IPS-20b (cell line): ENCODE measurements around the gene ZFYVE9.

Experiments used
- H3K27ac ChIP-seq: one replicate; pipeline ENCODE4 v1.5.1; 2013; ENCODE audit warnings: low read length
- H3K27me3 ChIP-seq: 2 replicates; pipeline ENCODE4 v1.6.1; 2013; ENCODE audit warnings: mild to moderate bottlenecking, low read length, inconsistent platforms; ENCODE audit not compliant: insufficient read depth
- H3K36me3 ChIP-seq: 2 replicates; pipeline ENCODE4 v1.6.1; 2013; ENCODE audit warnings: low read depth, mild to moderate bottlenecking, inconsistent platforms, low read length, moderate library complexity; ENCODE audit not compliant: insufficient read depth
- H3K4me1 ChIP-seq: 2 replicates; pipeline ENCODE4 v1.6.1; 2013; ENCODE audit warnings: mild to moderate bottlenecking, control low read depth, inconsistent platforms, low read length, moderate library complexity; ENCODE audit not compliant: insufficient read depth
- H3K4me3 ChIP-seq: 2 replicates; pipeline ENCODE4 v1.5.1; 2013; ENCODE audit warnings: mild to moderate bottlenecking, low read length, inconsistent platforms
- H3K9ac ChIP-seq: 2 replicates; pipeline ENCODE4 v1.6.1; 2013; ENCODE audit warnings: low read depth, mild to moderate bottlenecking, inconsistent platforms, low read length, moderate library complexity
- H3K9me3 ChIP-seq: 2 replicates; pipeline ENCODE4 v1.6.1; 2013; ENCODE audit warnings: mild to moderate bottlenecking, low read depth, low read length, inconsistent platforms; ENCODE audit not compliant: insufficient read depth

The ZFYVE9 gene

DNA sequence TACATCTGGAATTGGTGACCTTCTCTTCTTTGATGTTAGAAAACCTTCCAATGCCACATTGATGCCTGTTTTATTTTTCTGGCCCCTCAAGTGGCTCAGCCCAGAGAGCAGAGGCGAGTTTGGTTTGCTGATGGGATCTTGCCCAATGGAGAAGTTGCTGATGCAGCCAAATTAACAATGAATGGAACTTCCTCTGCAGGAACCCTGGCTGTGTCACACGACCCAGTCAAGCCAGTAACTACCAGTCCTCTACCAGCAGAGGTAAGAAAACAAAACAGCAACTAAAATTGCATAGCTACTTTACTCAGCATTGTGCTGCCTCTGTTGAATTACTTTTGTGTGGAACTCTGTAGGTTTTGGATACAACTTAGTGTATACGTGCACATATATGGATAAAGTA, 126.5 kb downstream of the ZFYVE9 start:
- Histone ChIP-seq H3K27me3 (no peaks in the 10 kb centered on the region), H3K9ac (no peak overlapping the region; the same call in 1 of the 2 replicates), H3K4me3 (no peak overlapping the region), H3K36me3 (no peaks in the 10 kb centered on the region), H3K9me3 (no peaks in the 10 kb centered on the region), H3K4me1 (peaks cover 4% of the 10 kb centered on the region; the same call in 1 of the 2 replicates), H3K27ac (no peak overlapping the region)

DNA sequence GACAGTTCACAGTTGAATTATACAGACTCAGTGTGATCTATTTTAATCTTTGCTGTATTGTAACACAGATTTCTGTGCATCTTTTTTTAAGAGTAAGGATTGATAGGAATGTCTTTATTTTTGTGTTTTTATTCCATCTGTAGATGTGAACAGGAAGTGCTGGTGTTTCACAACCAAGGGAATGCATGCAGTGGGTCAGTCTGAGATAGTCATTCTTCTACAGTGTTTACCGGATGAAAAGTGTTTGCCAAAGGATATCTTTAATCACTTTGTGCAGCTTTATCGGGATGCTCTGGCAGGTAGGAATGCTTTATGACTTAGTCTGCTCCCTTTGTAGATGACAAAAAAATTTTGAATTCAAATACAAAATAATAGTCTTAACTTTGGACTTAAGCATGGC, 139.6 kb downstream of the ZFYVE9 start:
- H3K4me1 ChIP-seq = peaks cover 6% of the 10 kb centered on the region; the same call in 1 of the 2 replicates
- H3K27me3 ChIP-seq = no peaks in the 10 kb centered on the region
- no peak overlapping the region for H3K27ac ChIP-seq
- H3K4me3 ChIP-seq = no peak overlapping the region
- no peak overlapping the region for H3K9ac ChIP-seq
- no peaks in the 10 kb centered on the region for H3K9me3 ChIP-seq
- no peaks in the 10 kb centered on the region for H3K36me3 ChIP-seq

DNA sequence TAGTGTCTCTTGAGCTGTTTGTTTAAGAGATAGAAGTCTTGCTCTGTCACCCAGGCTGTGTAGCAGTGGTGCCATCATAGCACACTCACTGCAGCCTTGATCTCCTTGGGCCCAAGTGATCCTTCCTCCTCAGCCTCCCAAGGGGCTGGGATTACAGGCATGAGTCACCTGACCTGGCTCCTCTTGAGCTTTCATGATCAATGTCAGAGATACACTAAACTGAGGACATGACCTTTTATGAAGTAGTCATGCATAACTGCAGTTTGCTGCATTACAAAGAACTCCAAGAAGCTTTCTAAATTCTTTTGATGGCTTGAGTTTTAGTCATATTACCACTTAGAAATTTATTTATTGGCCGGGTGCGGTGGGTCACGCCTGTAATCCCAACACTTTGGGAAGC, 146.4 kb downstream of the ZFYVE9 start:
- Histone ChIP-seq H3K4me3 (no peak overlapping the region), H3K4me1 (no peaks in the 10 kb centered on the region), H3K27me3 (no peaks in the 10 kb centered on the region), H3K9me3 (no peaks in the 10 kb centered on the region), H3K9ac (no peak overlapping the region), H3K27ac (no peak overlapping the region), H3K36me3 (no peaks in the 10 kb centered on the region)

DNA sequence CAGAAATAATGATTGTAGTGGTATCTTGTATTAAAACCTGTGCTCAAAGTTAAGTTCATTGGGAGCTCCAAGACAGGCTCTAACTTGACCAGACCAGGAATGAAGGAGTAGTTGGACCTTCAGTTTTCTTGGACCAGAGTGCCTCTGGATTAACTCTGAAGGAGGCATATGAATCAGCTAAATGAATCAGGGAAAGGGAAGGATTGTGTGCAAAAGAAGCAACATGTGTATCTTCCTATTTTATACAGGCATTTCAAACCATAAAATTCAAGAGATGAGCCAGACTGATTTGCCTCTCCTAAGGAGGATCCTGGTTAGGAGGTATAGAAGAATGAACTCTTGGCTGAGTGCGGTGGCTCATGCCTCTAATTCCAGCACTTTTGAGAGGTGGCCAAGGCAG, 152.7 kb downstream of the ZFYVE9 start:
- peaks cover 7% of the 10 kb centered on the region; the same call in 1 of the 2 replicates for H3K36me3 ChIP-seq
- no peaks in the 10 kb centered on the region for H3K9me3 ChIP-seq

DNA sequence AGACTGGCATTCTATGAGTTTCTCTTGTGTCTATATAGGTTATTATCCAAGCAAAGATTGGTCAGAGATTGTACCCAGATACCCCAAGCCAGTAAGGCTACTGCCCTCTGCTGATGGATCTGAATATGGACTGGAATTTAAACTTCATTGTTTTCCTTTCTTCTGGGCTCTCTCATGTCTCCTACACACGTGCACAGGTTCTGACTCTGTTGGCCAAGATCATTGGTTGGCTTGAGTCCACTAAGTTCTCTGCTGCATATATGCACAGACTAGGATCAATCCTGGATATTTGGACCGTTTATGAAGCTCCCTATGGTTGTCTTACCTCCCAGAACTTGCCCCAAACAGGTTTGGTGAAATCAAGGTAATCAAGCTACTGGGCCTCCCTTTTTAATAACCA, 154.5 kb downstream of the ZFYVE9 start:
- H3K9ac ChIP-seq = no peak overlapping the region
- no peaks in the 10 kb centered on the region for H3K27me3 ChIP-seq
- H3K9me3 ChIP-seq = no peaks in the 10 kb centered on the region
- H3K36me3 ChIP-seq = peaks cover 7% of the 10 kb centered on the region; the same call in 1 of the 2 replicates
- H3K4me1 ChIP-seq = no peaks in the 10 kb centered on the region
- no peak overlapping the region for H3K27ac ChIP-seq
- H3K4me3 ChIP-seq = no peak overlapping the region

More for the DNA sequence above, 152.7 kb downstream of the ZFYVE9 start:
- Histone ChIP-seq H3K27me3 (no peaks in the 10 kb centered on the region), H3K9ac (no peak overlapping the region), H3K4me1 (no peaks in the 10 kb centered on the region), H3K4me3 (no peak overlapping the region), H3K27ac (no peak overlapping the region)

DNA sequence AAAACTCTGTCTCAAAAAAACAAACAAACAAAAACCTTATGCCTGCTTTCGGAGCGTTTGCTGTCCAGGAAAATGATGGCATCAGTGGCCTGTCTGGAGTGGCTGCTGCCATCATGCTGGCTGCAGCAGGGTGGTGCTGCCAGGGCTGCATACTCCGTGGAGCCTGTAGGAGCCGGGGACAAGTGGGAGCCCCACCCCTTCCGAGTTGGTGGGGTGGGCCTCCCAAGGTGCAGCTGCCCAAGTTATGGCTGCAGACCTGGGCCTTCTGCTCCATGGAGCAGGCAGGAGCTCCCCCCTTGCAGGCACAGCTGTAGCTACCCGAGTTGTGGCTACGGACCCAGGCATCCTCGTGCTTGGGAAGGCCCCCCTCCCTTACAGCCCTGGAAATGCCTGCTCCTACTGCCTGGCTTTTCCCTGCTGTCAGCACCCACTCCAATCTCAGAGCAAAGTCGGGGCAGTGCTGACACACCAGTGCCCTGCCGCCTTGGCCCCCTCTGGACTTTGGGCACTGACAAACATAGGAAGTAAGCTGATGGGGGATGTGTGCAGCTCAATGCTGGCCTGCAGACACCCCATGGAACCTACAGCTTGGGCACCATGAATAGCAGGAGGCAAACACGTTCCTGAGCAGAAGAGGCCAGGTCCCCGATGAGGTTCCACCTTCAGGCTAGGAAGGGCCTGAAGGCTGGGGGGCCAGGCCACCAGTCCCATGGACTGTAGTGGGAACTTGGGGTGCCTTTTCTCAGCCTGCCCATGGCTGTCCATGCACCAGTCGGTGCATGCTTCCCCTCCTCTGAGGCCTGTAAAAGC, 163.7 kb downstream of the ZFYVE9 start:
- no peaks in the 10 kb centered on the region for H3K27me3 ChIP-seq
- H3K9ac ChIP-seq = no peak overlapping the region
- no peak overlapping the region for H3K27ac ChIP-seq
- no peaks in the 10 kb centered on the region for H3K4me1 ChIP-seq
- no peak overlapping the region for H3K4me3 ChIP-seq
- H3K9me3 ChIP-seq = no peaks in the 10 kb centered on the region
- H3K36me3 ChIP-seq = no peaks in the 10 kb centered on the region

DNA sequence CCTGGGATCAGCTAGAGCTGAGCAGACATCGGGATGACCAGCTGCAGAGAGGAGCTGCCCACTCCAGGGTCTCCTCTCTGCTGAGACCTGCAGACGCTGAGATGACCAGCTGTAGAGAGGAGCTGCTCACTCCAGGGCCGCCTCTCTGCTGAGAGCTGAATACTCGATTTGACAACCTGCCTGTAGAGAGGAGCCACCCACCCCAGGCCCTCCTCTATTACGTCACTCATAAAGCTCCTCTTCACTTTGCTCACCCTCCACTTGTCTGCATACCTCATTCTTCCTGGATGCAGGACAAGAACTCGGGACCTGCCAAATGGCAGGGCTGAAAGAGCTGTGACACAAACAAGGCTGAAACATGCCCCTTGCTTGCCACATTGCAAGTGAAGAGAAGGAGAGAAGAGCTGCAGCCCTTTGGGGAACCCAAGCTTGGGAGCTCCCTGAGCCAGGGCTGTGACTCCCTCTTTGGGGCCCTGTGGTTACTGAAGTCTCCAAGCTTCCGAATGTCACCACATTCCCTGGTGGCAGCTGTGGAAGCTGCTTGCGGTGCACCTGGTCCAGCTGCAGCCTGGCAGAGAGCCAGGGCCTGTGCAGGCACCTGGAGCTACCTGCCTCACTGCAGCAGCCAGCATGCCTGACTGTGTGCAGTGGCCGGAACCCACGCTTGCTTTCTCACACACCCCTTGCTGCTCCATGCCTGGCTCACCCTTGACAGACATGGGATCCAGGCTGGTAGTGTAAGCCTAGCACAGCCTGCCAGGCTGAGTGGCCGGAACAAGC, 164.5 kb downstream of the ZFYVE9 start:
- Histone ChIP-seq H3K4me3 (no peak overlapping the region), H3K4me1 (no peaks in the 10 kb centered on the region), H3K27me3 (no peaks in the 10 kb centered on the region), H3K9ac (no peak overlapping the region), H3K9me3 (no peaks in the 10 kb centered on the region), H3K36me3 (no peaks in the 10 kb centered on the region), H3K27ac (no peak overlapping the region)

DNA sequence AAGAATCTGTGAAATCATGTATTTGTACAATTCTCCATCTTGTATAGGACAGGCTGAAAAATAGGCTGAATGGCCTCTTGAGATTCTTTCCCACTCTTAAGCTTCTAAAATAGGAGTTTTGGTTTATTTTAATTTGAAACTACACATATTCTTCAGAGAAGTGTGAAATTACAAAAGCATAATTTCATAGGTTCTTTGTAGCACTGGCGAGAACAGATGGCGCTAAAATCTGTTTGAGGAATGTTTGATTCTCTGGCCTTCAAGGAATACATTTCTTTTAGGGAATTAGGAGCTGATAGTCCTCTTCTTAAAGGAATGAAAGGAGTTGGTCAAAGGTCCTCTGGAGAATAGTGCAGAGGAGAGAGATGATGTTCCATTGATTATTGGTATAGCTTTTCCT, 179.2 kb downstream of the ZFYVE9 start:
- H3K36me3 ChIP-seq = no peaks in the 10 kb centered on the region
- H3K9ac ChIP-seq = no peak overlapping the region
- H3K4me3 ChIP-seq = no peak overlapping the region

DNA sequence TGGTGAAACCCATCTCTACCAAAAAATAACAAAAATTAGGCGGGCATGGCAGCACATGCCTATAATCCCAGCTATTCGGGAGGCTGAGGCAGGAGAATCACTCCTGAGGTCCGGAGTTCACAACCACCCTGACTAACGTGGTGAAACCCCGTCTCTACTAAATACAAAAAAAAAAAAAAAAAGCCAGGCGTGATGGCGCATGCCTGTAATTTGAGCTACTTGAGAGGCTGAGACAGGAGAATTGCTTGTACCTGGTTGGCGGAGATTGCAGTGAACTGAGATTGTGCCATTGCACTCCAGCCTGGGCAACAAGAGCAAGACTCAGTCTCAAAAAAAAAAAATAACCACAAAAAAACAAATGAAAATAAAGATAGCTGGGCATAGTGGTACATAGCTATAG, 181.8 kb downstream of the ZFYVE9 start:
- Histone ChIP-seq H3K9ac (no peak overlapping the region), H3K27me3 (no peaks in the 10 kb centered on the region), H3K36me3 (no peaks in the 10 kb centered on the region), H3K4me3 (no peak overlapping the region), H3K9me3 (no peaks in the 10 kb centered on the region), H3K4me1 (peaks cover 6% of the 10 kb centered on the region), H3K27ac (no peak overlapping the region)

More for the DNA sequence above, 179.2 kb downstream of the ZFYVE9 start:
- Histone ChIP-seq H3K9me3 (no peaks in the 10 kb centered on the region), H3K27me3 (no peaks in the 10 kb centered on the region), H3K4me1 (peaks cover 6% of the 10 kb centered on the region), H3K27ac (no peak overlapping the region)

DNA sequence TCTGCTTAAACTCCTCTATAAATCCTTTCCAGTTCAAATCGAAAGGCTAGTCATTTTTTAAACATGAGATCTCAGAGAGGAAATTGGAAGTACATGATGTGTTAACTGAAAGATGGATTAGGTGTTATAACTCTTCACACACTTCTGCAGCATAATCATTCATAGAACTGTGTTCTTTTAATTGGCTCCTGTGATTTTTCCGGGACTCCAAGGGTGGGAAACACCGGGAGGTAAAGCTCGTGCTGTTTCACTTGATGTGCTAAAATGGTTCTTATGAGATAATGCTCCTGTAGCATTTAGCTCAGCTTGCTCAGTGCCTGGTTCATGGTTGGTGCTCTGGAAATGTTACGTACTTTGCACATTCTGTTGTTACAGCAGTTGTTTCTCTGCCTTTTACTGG, 183.9 kb downstream of the ZFYVE9 start:
- Histone ChIP-seq H3K36me3 (no peaks in the 10 kb centered on the region), H3K4me1 (peaks cover 6% of the 10 kb centered on the region), H3K27ac (no peak overlapping the region), H3K9ac (no peak overlapping the region), H3K27me3 (no peaks in the 10 kb centered on the region), H3K9me3 (no peaks in the 10 kb centered on the region), H3K4me3 (no peak overlapping the region)

DNA sequence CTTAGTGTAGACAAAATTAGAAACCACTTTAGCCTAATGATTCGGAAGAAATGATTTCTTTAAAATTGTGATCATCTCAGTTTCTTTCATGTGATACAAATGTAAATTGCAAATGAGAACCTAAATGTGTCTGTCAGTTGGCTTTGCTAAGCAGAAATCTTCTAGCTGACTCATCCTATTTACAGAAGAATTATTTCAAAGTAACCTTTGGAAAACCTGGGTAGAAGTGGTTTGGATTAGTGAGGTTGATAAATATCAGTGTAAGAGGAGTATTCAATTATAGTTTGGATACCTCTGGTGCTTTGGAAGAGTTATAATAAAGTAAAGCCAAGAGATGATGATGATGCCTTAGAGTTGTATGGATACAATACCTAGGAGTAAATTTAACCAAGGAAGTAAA, 186.7 kb downstream of the ZFYVE9 start:
- Histone ChIP-seq H3K36me3 (no peaks in the 10 kb centered on the region), H3K4me3 (no peak overlapping the region), H3K9ac (no peak overlapping the region), H3K4me1 (peaks cover 6% of the 10 kb centered on the region), H3K27ac (no peak overlapping the region), H3K9me3 (no peaks in the 10 kb centered on the region), H3K27me3 (no peaks in the 10 kb centered on the region)

DNA sequence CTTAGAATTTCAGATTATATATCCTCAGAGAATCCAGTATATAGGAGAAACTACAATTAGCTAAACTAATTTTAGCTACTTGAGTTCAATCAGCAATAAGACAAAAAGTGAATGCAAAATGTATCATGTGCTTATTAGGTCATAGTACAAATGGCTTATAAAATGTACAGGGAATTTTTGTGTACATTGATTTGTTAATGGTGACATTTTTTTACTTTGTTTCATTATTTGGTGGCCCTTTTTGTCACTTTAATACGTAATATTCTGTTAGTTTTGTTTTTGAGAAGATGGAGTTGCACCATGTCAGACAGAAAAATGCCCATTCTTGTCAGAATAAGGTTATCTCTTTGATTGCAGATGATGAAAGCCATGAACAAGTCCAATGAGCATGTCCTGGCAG, 190.5 kb downstream of the ZFYVE9 start:
- no peaks in the 10 kb centered on the region for H3K4me1 ChIP-seq
- H3K36me3 ChIP-seq = peaks cover 4% of the 10 kb centered on the region; the same call in 1 of the 2 replicates
- no peaks in the 10 kb centered on the region for H3K9me3 ChIP-seq
- H3K4me3 ChIP-seq = no peak overlapping the region
- no peak overlapping the region for H3K27ac ChIP-seq
- H3K27me3 ChIP-seq = no peaks in the 10 kb centered on the region
- H3K9ac ChIP-seq = no peak overlapping the region
